HG02610 (cell line): ENCODE results near the gene SREBF1.

Source experiments
- ATAC-seq: cut with Tn5 transposase; IDR thresholded peaks from one replicate; pipeline ENCODE4 v1.9.1; 2021; ENCODE audit warnings: mild to moderate bottlenecking, moderate library complexity; ENCODE audit not compliant: unreplicated experiment

The SREBF1 gene

DNA sequence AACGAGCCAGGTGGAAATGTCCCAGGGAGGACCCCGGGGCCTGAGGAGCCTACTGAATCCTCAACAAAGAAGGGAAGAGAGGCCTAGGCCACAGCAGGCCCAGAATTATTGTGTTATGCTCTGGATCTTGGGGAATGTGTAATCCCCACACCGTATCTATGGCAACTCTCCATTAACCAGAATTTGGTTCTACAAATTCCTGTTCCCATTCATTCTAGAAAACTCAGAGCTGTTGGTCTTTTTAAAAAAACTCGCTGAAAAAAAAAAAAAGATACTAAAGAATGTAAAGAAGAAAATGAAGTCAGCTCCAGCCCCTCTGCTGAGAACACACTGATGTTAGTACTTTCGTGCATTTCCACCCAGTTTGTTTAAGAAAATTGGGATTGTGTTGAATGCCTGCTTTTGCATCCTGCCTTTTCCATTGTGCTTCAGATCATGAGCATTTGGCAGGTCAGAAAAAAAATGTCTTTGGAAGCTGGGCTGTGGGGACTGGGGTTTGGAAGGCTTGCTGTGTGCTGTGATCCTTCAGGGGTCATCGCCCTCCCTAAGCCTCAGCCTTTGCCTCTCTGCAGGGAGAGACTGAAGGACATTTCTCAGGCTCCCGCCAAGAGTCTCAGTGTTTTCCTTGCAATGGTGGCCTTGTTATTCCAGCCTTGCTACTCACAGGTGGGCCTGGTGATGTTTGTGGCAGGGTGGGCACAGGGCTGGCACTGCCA is 69.5 kb downstream of the SREBF1 start:
- no peak for ATAC-seq

DNA sequence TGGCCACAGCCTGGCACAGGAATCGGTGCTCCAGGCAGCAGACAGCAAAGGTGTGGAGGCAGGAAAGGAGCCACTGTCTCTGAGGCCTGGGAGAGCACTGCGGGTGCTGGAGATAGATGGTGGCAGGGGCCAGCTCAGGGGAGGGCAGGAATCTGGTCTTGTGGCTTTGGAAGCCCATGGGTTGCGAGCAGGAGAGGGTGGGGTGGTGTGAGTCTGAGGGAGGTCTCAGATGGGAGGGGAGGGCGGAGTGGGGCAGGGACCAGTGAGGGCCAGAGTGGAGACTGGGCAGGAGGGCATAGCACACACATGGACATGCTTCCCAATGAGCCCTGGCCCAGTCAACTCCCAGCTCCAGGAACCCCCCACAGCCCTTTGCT is 70.1 kb downstream of the SREBF1 start:
- ATAC-seq: no peak

DNA sequence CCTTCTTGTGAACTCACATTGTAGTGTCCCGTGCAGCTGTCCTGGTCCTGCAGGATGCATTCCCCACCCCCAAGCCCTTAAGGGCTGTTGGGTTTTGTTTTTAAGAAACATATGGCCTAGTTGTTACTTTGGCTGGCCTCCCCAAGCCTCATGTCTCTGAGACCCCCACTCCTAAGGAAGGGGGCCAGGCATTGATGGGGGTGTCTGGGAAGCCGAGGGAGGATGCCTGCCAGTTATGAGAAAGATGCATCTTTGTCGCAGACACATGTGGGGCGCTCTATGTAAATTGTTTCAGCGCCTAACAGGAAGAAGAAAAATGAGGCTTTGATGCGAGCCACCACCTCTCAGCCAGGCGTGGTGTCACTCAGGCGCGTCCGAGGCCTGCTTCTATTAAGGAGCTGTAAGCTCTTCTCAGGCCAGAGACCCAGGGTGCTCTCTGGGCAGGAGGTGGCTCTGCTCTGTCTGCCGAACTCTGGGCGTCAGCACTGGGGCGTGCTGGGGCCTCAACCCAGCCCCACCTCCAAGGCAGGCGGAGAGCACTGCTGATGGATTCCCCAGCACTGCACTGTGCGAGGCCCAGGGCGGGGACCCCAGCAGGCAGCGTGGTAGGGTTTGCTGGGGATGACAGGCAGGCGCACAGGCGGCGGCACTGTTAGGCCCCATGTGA is 70.6 kb downstream of the SREBF1 start:
- ATAC-seq: peak; percentile 48

DNA sequence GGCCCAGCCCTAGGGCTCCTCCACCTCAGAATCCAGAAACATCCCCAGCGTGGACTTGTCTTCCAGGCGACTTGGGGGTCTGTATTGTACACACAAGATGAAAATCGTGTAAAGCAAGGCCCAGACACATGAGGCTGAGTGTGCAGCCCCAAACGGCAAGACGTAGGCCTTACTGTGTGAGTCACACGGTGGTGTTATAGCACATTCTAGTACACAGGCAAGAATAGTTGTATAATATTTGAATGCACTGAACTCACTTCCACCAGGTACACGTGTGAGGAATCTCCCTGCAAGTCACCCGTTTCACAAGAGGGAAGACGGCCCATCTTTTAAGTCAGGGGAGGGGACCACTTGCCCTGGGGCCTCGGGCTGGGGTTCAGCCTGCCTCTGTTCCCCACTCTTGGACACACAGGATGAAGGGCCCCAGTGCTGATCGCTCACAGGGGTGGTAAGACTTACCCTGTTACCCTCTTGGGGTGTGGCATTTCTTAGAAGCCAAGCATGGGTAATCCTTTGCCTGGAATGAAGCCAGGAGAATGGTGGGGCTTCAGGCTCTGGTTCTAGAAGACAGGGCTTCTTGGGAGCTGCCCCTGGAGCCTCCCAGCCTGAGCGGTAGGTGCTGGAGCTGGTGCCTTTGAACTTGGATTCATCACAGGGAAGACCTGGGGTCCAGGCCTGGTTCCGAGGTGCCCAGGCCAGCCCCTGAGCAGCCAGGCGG is 71.3 kb downstream of the SREBF1 start:
- ATAC-seq: no peak

DNA sequence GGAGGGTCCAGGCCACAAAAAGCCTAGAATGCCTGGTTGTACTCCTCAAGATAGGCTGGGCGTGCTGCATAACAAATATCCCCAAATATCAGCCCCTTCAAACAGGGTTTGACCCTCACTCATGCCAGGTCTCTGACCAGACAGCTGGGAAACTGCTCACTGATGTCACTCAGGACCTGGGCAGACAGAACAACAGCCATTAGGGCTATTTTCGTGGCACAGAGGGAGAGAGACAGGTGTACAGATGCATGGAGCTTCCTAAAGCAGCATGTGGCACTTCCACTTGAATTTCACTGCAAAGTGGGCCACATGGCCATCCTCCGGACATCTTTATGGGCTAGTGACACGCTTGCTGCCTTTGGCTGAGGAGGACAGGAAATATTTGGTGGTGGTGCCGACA is 73.1 kb downstream of the SREBF1 start:
- ATAC-seq: no peak

DNA sequence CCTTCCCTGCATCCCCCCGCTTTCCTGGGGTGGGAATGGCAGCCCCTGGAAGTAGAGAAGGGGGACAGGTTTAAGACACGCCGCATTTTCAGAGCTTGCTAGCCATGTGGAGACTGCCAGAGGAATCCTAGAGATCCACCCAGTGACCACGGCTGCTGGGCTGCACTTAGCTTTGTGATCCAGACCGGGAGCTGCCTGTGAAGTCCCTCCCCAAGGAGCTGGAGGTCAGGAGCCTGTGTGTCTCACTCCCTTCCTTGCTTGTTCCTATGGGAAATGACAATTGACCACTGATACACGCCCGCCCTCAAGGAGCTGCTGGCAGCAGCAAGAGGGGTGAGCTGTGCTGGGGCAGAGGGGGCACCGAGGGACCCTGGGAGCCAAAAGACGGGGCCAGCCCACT is 73.7 kb downstream of the SREBF1 start:
- no peak for ATAC-seq

DNA sequence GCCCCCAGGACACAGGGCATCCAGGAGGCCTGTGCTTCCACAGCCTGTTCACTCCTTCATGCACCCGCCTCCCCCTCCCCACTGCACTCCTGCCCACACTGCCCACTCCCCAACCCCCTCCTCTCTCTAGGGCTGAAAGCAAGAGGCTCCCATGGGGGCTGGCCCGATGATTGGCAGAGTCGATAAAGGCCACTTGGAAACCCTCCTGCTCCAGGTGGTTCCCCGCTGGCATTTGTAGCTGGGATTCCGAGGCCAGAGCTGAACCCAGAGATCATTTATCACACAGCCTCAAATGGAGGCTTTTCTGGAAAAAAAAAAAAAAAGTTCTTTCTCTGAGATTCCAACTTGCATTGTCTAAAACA is 74.1 kb downstream of the SREBF1 start:
- no peak for ATAC-seq
